NCI-H82 treated with DMSO at 0.1 percent for 48 hours (cell line): ENCODE data around the gene ANKRD24.
"Not testable (repeated sequence)": the region's sequence is repeated elsewhere in the genome, so short reads cannot be mapped to it uniquely, and the experiment has no call there.

Source experiments
- DNase-seq: peaks from one replicate; lab custom pipeline; 2025; ENCODE audit not compliant: unreplicated experiment; lab: John Stamatoyannopoulos, UW

The ANKRD24 gene

DNA sequence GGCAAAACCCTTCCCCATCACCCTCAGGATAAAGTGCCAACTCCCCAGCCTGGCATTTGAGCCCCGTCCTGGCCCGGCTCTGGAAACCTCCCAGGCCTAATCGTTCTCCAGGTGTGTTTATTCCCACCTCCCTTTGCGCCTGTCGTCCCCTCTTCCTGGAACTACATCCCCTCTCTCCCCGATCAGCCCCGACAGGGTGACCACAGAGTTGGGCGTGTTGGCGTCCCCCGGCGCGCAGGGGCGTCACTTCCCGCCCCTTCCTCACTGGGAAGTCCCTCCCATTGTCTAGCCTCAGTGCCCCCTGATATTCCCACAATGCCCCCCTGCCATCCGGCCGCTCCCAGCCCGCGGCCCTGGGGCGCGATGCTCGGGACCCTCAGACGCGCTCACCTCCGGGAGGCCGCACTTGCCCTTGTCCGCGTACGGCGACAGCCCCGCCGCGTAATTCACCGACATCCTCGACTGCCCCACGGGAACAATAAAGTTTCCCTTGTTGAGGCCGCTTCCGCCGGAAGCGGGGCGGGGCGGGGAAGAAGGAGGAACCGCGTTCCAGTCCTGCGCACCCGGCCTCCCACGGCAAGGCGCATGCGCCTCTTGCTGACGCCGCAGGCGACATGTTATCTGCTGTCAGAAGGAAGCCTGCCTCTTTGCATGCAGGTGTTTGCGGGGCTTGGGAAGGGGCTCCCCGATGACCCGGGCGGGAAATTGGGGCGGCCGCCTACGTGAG is at the start of gene ANKRD24, which contains the start of gene SIRT6:
TSS of gene ANKRD24 (plus strand) at position 606 of the 727 bp plus-strand sequence. CDS start 3,737 bp downstream, outside the sequence.
TSS of gene SIRT6 (minus strand) at position 480 of the 727 bp plus-strand sequence. CDS start at position 456, 24 bp downstream.
- peak; percentile 52 for DNase-seq

- DNase-seq = no peak
Measured at GRCh38 chr19:4134351-4134750, 48.1 kb upstream of the ANKRD24 start.

GRCh38 chr19:4135386-4135785 is 47.1 kb upstream of the ANKRD24 start:
- not testable (repeated sequence) for DNase-seq

GRCh38 chr19:4136680-4137088 is 45.8 kb upstream of the ANKRD24 start:
- DNase-seq = no peak

- DNase-seq = no peak
Measured at GRCh38 chr19:4138445-4138844, 44.0 kb upstream of the ANKRD24 start.

DNA sequence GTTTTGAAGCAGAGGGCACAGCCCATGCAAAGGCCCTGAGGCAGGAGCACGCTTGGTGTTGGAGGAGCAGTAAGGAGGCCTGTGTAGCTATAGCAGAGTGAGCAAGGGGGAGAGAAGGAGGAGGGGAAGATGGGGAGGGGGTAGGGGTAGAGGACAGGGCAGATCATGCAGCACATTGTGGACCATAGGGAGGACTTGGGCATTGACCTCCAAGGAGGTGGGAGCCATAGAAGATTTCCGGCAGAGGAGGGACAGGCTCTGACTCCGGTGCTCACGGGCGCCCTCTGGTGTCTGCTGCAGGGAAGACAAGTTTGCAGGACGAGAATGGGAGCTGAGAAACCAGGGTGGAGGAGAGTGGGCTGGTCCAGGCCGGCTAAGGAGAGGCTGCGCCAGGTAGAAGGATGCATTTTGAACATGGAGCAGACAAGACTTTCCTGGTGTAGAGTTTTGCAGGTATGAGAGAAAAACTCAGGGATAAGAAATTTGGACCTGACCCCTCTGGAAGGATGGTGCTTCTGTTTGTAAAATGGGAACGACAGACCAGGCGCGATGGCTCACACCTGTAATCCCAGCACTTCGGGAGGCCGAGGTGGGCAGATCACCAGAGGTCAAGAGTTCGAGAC is 42.8 kb upstream of the ANKRD24 start:
- peak; percentile 39 for DNase-seq

GRCh38 chr19:4140237-4140711 is 42.2 kb upstream of the ANKRD24 start:
- peak; percentile 52 for DNase-seq

DNA sequence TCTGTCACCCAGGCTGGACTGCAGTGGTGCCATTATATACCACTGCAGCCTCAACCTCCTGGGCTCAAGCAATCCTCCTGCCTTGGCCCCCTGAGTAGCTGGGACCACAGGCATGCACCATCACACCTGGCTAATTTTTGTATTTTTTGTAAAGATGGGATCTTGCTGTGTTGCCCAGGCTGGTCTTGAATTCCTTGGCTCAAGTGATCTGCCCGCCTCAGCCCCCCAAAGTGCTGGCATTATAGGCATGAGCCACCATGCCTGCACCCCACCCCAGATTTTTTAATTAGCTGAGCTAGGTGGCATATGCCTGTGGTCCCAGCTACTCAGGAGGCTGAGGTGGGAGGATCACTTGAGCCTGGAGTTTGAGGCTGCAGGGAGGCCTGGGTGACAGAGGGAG is 39.6 kb upstream of the ANKRD24 start:
- DNase-seq = not testable (repeated sequence)

DNA sequence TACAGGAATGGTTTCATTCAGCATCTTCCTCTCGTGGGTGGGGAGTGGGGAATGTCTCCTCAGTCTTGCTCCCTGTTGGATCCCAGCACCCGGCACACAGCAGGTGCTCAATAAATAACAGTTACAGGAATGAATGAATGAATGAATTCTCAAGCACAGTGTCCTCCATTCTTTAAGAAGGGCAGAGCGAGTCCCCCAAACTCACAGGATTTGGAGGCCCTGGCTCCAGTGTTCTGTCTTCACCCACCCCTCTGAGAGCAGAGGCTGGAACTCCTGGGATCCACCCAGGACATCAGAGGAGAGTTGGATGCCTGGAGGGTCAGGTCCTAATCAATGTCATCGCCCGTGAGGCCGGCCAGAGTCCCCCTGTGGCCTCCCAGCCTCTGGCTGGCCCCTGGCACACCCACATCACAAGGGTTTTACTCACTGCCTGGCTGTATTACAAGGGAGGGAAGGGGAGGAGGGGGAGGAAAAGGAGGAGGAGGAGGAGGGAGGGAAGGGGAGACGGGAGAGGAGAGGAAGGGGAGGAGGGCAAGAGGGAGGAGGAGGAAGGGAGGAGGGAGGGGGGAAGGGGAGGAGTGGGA is 37.7 kb upstream of the ANKRD24 start:
- no peak for DNase-seq

DNA sequence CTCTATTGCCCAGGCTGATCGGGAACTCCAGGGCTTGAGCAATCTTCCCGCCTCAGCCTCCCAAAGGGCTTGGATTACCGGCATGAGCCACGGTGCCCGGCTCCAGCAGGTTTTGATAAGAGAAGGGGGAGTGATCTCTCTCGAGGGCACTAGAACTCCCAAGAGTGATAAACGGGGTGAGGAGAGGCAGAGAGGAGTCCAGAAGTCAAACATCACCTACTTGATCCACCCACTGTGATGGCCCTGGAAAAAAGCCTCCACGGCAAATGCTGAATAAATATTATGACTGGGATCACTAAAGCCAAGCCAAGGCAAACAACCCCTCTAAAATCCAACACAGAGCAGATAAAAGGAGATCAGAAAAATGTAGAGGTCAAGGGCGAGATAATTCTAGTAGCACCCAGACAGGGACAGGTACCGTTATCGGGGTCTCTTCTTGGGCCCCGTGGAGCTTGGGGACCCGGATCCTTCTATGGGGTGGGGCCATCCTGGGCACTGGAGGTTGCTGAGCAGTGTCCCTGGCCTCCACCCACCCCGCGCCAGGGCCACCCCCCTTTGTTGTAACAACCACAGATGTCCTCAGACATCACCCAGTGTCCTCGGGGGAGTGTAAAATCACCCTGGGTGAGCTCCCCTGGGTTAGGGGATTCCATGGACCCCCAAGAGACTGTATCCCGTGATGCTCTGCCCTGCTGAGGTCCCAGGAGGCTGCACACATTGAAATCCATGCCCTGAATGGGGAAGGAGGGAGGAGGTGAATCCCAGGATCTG is 32.8 kb upstream of the ANKRD24 start:
- DNase-seq = no peak

- no peak for DNase-seq
Measured at GRCh38 chr19:4151623-4152022, 30.9 kb upstream of the ANKRD24 start.

- DNase-seq = no peak
Measured at GRCh38 chr19:4152241-4152998, 30.1 kb upstream of the ANKRD24 start.

DNA sequence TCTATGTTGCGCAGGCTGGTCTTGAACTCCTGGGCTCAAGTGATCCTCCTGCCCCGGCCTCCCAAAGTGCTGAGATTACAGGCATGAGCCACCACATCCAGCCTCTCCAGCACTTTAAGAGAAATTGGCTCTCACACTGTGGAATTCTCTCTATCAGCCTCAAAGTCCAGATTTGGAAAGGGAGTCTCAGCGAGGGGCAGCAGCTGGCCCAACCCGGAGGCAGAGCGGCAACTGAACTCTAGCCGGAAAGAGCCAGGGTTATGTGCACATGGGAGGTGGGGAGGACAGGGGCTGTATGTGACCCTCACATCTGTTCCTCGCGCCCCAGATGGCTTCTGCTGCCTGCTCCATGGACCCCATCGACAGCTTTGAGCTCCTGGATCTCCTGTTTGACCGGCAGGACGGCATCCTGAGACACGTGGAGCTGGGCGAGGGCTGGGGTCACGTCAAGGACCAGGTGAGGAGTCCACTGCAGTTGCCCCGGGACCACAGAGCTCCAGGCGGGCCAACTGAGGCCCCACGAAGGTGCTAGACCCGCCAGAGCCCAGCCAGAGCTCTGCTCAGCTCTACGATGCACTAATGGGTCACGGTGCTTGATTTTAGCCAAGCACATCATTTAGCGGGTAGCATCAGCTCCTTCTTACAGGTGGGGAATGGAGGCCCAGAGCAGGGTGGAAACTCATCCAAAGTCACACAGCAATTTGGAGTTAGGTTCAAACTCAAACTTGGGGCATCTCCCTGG is 27.7 kb upstream of the ANKRD24 start:
- DNase-seq = no peak

GRCh38 chr19:4157164-4157563 is 25.3 kb upstream of the ANKRD24 start:
- no peak for DNase-seq

- not testable (repeated sequence) for DNase-seq
Measured at GRCh38 chr19:4157971-4158370, 24.5 kb upstream of the ANKRD24 start.

GRCh38 chr19:4161415-4162077 is 20.9 kb upstream of the ANKRD24 start:
- no peak for DNase-seq

DNA sequence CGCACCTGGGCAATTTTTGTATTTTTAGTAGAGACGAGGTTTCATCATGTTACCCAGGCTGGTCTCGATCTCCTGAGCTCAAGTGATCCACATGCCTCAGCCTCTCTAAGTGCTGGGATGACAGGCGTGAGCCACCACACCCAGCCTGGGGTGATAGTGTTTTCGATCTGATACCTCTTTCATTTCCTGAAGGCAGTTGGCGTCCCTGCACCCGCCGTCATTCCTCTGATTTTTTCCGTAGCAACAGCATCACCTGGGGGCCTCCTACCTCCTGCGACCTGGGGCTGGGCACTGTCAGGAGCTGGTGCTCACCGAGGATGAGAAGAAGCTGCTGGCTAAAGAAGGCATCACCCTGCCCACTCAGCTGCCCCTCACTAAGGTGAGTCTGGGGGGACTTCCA is 18.2 kb upstream of the ANKRD24 start:
- no peak for DNase-seq

DNA sequence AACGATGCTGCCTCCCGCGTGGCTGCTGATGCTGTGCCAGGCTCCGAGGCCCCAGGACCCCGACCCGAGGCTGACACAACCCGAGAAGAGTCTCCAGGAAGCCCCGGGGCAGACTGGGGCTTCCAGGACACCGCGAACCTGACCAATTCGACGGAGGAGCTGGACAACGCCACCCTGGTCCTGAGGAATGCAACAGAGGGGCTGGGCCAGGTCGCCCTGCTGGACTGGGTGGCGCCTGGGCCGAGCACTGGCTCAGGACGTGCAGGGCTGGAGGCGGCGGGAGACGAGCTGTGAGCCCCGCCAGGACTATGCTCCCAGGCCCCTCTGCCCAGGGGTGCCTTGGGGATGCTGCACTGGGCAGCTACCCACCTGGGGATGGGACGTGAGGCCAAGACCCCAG is 10.8 kb upstream of the ANKRD24 start:
- no peak for DNase-seq

DNA sequence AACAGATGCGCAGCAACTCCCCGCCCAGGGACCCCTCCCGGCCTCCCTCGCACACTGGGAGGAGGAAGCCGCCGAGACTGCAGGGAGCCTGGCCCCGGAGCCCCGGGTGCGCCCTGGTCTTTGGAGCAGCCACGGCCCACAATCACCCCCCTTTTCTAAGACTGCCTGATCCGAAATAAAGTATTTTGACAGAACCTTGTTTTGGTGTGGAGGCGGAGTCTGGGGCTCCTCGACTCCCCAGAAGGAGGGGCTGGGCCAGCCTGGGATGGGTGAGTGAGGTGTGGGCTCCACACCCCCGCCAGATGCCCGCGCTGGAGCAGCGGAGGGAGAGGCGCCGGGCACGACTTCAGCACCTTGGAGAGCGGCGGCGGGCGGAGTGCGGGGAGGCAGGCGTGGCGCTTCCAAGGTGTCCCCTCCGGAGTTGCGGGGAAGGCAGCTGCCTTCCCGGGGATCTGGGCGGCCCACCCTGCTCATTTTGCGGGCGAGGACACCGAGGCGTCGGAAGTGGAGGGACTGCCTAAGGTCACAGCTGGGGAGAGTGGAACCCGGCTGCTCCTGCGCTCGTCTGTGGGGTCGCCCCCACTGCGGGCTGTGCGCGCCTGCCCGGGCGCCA is 9.5 kb upstream of the ANKRD24 start:
- no peak for DNase-seq
